NCI-H526 (cell line): ENCODE results near the gene LRRC49.

ENCODE experiments used
- DNase-seq, 2 experiments: peaks; one replicate each; lab custom pipeline; 2025; lab: John Stamatoyannopoulos, UW

Gene LRRC49

GRCh38 chr15:71052356-71052755 is 159.7 kb downstream of the LRRC49 start:
- no peak for DNase-seq

GRCh38 chr15:71054286-71054952 is 161.8 kb downstream of the LRRC49 start:
- DNase-seq: peak in 1 of 2 experiments; percentile 5

GRCh38 chr15:71055461-71055860 is 162.8 kb downstream of the LRRC49 start:
- no peak for DNase-seq

- DNase-seq: no peak
These were observed 163.5 kb downstream of the LRRC49 start for GRCh38 chr15:71056111-71056510.

- no peak for DNase-seq
These were observed 164.5 kb downstream of the LRRC49 start for GRCh38 chr15:71057143-71057542.

- DNase-seq: no peak
These were observed 165.0 kb downstream of the LRRC49 start for GRCh38 chr15:71057581-71057980.

- no peak for DNase-seq
These were observed 168.4 kb downstream of the LRRC49 start for GRCh38 chr15:71060983-71061382.

GRCh38 chr15:71066983-71067382 is 174.4 kb downstream of the LRRC49 start:
- no peak for DNase-seq

GRCh38 chr15:71069693-71070092 is 177.1 kb downstream of the LRRC49 start:
- no peak for DNase-seq

- no peak for DNase-seq
These were observed 178.9 kb downstream of the LRRC49 start for GRCh38 chr15:71071529-71071928.

GRCh38 chr15:71072423-71072822 is 179.8 kb downstream of the LRRC49 start:
- peak in 1 of 2 experiments; percentile 8 for DNase-seq

GRCh38 chr15:71078506-71079207 is 186.0 kb downstream of the LRRC49 start:
- DNase-seq: no peak

GRCh38 chr15:71079208-71080044 is 186.8 kb downstream of the LRRC49 start:
- DNase-seq: no peak

- DNase-seq: no peak
These were observed 187.5 kb downstream of the LRRC49 start for GRCh38 chr15:71080166-71080565.

- no peak for DNase-seq
These were observed 188.1 kb downstream of the LRRC49 start for GRCh38 chr15:71080705-71081104.

GRCh38 chr15:71082803-71083202 is 190.2 kb downstream of the LRRC49 start:
- DNase-seq: no peak

- no peak for DNase-seq
These were observed 190.7 kb downstream of the LRRC49 start for GRCh38 chr15:71083349-71083748.

GRCh38 chr15:71084264-71084663 is 191.6 kb downstream of the LRRC49 start:
- no peak for DNase-seq

GRCh38 chr15:71085809-71086208 is 193.2 kb downstream of the LRRC49 start:
- DNase-seq: no peak

GRCh38 chr15:71088155-71088554 is 195.5 kb downstream of the LRRC49 start:
- no peak for DNase-seq

- DNase-seq: no peak
These were observed 196.1 kb downstream of the LRRC49 start for GRCh38 chr15:71088683-71089082.

- DNase-seq: no peak
These were observed 197.2 kb downstream of the LRRC49 start for GRCh38 chr15:71089801-71090200.

GRCh38 chr15:71091601-71092000 is 199.0 kb downstream of the LRRC49 start:
- DNase-seq: peak; percentile 20 to 41
